Ecto neural progenitor cell (in vitro differentiated cells): Measurements from ENCODE around the gene MLLT3.
"Not testable (repeated sequence)": the region's sequence is repeated elsewhere in the genome, so short reads cannot be mapped to it uniquely, and the experiment has no call there.

ENCODE experiments used
- DNase-seq: peaks from one replicate; pipeline ENCODE4 v3.0.0-alpha.2; 2018; ENCODE audit warnings: low spot score

Gene MLLT3

DNA sequence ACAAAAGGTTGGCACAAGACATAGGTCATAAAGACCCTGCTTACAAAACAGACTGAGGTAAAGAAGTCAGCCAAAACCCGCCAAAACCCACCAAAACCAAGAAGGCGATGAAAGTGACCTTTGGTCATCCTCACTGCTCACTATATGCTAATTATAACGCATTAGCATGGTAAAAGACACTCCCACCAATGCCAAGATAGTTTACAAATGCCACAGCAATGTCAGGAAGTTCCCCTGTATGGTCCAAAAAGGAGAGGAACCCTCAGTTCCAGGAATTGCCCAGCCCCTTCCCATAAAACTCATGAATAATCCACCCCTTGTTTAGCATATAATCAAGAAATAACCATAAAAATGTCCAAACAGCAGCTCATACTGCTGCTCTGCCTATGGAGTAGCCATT, 27.7 kb downstream of the MLLT3 start:
- DNase-seq: no peak

DNA sequence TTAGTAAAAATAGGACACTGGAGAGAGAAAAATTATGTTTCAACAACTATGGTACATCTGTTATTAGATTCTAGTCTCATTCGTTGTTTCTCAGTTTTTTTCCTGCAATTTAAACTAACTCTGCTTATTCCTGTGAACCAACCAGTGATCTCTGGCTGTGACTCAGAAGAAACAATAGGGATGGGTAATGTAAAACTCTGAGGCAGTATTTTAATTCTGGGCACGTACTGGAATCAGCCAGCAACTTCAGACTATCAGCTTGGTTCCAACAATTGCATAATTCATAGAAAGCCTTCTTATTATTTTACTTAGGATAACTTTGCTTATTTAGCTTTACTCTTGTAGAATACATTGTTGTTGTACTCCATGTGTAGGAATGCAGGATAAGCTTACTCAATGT, 28.8 kb downstream of the MLLT3 start:
- no peak for DNase-seq

DNA sequence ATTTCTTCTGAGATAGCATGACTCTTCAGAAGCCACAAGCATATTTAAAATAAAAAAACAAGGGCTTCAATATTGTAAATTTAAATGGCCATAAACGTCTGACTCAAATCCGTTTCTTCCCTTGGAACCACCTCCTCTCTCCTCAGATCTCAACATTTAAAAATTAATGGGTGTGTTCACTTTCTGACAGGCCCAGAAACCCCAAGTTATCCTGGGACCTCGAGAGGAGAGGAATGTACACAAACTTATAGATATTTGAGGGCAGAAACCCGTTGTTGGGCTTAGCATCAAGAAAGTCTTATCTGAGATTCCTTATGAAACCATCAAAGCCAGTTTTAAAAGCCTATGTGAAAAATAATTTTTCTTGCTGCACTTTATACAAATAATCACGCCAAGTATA, 29.2 kb downstream of the MLLT3 start:
- no peak for DNase-seq

DNA sequence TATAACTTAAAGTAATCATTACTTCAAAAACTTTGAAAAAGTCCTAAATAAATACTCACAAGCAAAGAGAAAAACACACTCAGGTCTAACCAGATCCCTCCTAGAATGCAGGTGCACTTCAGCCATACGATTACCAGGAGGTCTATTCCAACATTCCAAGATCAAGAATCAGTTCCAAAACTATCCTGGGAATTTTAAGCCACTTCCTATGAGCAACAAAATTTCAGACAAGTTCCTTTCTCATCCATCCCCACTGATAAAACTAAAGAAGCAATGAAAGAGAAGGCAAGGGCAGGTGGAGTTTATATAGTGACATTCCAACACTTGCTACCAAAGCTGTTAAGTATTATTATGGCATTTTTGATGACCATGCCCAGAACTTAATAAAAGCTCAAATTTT, 29.6 kb downstream of the MLLT3 start:
- DNase-seq: no peak

DNA sequence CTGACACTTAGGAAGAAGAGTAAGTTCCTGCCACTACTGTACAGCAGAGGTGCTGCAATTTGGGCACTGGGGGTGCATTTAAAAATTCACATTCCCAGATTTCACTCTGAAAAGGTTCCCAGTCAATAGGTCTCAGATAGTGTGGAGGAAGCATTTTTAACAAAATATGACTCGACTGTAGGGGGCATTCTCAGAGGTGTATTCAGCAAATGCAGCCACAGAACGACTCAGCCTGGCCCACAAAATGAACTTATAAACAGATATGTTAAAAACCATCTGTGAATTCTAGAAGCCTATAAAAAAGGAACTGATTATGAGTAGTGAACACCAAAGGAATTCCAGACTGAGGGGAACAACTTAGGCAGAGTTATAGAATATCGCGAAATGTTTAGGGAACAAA, 31.1 kb downstream of the MLLT3 start:
- no peak for DNase-seq

DNA sequence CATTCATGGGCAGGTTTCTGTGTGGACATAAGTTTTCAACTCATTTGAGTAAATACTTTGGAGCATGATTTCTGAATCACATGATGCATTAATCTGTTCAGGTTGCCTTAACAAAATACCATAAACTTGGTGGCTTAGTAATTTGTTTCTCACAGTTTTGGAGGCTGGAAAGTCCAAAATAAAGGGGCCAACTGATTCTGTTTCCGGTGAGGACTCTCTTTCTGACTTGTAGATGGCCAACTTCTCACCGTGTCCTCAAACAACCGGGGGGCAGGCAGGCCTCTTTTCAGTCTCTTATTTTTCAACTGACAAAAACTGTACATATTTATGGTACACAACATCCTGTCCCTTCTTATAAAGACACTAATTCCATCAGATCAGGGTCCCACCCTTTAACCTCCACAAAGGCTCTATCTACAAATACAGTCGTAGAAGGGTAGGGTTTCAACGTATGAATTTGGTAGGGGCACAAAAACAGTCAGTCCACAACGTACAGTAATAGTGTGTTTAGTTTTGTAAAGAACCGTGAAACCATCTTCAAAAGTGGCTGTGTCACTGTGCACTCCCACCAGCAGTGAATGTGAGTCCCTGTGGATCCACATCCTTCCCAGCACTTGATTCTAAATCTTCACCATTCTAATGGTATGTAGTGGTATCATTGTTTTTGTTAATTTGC, 37.2 kb downstream of the MLLT3 start:
- DNase-seq: no peak

DNA sequence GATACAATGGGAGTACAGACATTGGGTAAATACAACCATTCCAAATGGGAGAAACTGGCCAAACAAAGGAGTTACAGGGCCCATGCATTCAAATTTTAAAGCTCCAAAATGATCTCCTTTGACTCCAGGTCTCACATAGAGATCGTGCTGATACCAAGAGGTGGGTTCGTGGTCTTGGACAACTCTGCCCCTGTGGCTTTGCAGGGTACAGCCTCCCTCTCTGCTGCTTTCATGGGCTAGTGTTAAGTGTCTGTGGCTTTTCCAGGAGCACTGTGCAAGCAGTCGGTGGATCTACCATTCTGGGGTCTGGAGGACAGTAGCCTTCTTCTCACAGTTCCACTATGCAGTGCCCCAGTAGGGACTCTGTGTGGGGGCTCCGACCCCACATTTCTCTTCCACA, 39.2 kb downstream of the MLLT3 start:
- DNase-seq: not testable (repeated sequence)

DNA sequence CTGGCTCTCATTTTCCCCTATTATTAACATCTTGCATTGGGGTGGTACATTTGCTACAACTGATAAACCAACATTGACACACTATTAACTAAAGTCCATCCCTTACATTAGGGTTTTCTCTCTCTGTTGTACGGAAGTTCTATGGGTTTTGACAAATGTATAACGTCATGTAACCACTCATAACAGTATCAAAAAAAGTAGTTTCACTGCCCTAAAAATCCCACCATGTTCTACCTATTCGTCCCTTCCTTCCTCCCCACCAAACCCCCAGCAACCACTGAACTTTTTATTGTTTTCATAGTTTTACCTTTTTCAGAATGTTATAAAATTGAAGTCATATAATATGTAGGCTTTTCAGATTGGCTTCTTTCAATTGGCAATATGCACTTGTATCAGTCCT, 40.1 kb downstream of the MLLT3 start:
- no peak for DNase-seq

DNA sequence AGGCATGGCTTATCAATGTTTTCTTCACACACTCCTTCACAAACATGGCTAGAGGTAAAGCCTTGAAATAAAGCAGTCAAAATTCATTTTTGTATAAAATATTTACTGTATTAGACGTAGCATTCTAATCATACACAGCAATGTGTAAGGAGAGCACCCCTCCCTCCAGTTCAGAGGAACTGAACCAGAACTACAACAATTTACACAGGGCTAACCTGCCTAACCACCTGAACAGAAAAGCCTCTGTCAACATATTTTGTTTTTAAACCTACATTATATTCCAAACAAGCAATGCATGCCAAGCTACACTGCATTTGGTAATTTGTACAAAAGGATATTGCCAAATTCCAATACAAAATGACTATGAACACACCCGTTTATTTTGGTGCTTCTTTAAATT, 41.6 kb downstream of the MLLT3 start:
- no peak for DNase-seq

DNA sequence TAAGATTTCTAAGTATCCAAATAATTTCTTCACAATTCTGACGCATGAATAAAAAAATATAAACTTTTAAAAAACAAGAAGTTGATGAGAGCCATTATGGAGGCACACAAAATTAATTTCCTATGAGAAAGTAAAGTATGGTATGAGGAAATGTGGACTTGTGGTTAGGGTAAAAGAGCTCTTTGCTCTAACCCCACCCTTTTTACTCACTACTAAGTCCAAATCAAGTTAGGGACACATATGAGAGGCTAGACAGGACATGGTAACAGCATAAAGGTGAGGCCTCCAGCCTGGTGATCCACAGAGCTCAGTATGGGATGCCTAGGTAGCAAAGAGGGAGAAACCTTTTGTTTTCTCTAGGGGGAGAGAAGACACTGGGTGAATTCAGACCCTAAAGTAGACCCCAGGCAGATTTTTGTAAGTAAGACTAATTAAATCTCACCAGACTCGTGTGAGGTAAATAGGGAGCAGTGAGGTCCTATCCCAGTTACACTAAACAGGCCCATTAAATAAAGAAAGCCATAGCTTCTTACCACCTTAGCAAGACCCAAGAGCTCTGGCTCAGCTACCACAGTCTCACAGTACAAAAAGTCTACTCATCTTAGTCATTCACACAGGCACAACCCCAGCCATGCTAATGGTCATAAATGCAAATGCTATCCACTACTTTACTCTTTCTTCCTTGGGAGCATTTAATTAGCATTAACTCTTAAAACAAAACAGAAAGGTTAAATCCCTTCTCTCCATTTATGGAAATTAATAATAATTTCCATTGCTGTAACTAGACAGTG, 42.6 kb downstream of the MLLT3 start:
- DNase-seq: no peak

DNA sequence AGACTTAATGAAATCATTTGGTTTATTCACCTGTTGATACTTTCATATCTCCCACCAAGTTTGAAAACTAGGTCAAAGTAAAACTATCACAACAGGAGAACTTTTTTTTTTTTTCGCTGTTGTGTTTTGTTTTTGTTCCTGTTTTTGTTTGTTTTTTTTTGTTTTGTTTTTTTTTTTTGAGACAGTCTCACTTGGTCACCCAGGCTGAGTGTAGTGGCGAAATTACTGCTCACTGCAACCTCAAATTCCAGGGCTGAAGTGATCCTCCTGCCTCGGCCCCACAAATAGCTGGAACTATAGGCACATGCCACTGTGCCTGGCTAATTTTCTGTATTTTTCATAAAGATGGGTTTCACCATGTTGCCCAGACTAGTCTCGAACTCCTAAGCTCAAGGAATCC, 49.3 kb downstream of the MLLT3 start:
- DNase-seq: no peak

DNA sequence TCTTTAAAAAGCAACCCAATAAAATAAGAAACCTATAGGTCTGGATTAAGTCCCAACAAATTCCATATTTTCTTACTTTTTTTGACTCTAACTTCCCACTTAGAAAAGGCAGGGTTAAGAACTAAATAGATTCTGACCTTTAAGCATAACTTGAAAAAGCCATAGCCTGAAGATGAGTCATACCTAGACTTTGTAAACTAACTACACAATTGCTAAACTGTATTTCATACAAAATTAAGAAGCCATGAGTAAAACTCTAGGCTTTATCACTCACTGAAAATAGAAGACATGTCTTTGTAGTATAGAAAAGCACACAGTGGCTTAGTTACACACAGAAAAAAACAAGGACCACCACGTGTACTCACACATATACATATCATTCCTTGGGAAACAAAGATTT, 51.5 kb downstream of the MLLT3 start:
- DNase-seq: no peak

DNA sequence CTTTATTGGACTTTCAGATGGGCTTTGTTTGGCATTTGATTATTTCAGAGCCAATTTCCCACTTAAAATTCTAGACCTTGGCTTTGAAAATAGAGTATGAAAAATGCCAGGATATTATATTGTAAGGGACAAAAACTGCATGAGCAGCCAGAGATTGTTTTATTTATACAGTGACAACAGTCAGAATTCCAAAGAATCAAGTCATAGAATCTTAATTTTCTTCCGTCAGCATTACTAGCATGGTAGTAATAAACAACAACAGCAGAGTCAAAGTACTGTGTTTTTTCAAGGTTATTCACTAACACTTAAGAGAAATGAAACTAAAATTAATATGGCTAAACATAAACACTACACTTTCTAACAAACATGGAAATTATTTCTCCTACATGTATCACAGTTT, 52.2 kb downstream of the MLLT3 start:
- DNase-seq: no peak

DNA sequence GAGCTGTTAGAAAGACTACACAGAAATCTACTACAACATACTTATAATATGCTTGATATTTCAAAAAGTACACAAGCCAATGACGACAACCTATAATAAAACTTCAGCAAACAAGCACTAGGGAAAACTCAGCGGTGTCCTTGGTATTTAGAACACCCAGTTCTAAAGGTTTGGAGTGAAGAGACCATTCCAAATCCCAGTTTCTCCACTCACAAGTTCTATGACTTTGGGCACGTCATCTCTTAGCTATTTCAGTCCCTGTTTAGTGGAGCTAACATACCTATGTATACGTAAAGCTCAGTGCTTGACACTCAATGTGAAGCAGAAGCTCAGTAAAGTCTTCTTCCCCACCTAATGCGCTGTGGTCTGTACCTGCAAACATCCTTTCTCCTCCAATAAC, 52.8 kb downstream of the MLLT3 start:
- DNase-seq: no peak

DNA sequence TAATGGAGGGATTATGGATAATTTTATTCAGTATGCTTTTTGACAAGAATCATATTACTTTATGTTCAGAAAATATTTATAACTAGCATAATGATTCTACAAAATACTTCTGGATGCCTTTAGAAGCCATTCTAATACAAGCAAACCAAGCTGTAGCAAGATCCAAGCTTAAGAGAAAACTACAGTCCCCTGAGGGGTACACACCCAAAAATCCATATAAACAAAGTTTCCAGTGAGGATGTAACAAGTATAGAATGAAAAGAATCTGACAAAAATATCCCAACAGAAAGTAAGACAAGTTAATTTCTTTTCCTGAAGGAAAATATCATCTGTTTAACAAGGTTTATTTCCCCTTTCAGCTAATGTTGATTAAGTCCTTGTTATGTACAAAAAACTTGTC, 53.9 kb downstream of the MLLT3 start:
- DNase-seq: no peak

DNA sequence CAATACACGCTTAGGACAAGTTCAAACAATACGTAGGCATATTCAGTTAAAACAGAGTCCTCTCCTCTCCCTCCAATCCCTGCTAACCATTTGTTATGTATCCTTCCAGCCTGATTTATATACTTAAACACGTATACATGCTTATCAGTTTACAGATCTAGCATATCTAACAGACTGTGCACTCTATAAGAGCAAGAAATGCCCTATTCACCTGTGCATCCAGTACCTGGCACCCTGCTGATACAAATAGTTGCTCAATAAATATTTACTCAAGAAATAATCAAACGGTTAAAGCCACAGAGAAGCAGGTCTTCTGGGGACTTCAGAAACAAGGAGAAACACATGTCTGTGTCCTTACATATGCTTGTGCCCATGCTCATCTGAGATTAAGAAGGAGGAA, 55.9 kb downstream of the MLLT3 start:
- no peak for DNase-seq

DNA sequence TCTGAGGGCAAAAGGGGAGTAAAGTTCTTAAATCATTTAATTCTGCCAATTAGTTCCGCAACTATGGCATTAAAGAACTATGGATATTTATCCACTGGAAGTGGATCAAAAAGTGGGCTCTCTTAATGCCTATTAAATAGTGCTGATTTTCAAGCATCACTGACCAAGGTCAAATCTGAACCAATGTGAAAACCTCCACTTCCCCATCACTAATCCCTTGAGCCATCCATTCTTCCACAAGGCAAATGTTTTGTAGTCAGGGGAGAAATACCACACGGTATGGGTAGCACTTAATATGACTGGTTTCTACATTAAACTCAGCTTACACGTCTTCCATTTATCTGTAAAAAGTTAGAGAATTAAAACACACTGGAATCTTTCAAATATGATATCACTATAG, 57.6 kb downstream of the MLLT3 start:
- DNase-seq: no peak

DNA sequence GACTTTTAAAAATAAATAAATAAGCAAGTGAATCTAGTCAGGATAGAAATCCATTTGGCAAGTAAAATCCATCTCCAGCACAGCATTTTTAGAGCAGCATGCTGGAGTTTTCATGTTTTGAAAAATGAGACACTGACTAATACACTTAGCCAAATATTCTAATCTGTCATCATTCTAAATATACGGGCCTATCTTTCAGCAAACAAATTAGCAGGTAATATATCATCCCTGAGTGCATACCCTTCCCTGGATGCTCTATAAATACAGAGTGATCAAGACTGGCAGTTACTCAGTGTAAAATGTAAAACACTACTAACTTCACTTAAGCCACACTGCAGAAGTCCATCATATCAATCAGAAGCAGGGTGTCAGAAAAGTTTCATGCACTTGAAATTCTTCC, 58.4 kb downstream of the MLLT3 start:
- DNase-seq: no peak

DNA sequence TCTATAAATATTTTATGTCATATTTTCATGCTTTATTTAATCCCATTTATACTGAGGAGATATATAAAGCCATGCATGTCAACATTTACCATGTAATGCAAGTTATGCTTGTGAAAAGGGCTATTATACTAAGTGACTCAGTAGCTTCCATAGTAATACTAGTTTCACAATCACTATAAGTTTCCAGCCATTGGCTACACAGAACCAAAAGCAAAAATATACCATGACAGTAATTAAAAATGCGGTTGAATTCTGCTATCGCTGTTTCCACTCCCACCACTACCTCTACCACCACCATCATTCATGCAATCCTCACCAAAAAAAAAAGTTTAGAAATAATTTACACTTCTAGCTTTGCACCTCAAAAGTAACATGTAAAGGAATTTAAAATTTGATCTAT, 60.2 kb downstream of the MLLT3 start:
- no peak for DNase-seq

DNA sequence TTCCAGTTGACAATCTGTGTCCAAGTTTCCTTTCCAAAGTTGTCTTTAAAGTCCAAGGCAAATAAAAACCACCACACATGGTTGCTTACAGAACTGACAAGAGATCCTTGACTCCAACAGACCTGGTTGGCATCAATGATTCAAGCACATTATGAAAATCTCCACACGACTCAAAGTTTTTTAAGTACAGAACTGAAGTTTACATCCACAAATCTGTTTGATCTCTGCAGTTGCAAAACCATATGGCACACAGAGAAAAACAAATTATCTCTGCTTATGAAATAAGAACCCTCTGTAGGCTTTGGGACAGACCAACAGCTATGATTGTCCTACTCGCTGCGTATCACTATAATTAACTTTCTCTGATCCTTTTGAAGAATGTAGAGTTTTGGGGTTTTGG, 60.8 kb downstream of the MLLT3 start:
- no peak for DNase-seq

DNA sequence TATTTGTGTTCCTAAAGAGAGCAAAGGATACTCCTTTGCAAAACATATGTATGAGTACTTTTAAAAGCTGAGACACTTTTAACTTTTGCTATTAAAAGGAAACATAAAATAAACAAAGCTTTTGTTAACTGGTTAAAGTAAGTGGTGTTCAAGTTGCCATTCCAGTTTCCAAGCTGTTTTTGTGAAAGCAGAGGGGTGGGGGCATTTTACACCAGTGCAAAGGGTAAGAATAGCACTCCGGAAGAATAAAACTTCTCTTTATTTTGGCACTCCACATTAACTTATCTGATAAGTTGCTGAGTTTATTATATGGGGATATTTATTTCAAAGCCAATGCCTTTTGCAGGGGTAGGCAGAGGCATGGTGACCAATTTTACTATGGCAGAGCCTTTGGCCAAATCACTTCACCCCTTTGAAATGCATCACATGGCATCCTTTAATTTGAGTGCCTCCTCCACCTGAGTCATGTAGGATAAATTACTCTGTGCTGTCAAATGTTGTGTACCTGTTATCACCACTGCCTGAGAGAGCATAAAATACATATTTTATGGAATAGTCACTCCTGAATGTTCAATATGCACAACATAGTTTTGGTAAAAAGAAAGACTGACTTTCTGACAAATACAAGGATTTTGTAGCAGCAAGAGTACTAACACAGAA, 62.9 kb downstream of the MLLT3 start:
- no peak for DNase-seq

DNA sequence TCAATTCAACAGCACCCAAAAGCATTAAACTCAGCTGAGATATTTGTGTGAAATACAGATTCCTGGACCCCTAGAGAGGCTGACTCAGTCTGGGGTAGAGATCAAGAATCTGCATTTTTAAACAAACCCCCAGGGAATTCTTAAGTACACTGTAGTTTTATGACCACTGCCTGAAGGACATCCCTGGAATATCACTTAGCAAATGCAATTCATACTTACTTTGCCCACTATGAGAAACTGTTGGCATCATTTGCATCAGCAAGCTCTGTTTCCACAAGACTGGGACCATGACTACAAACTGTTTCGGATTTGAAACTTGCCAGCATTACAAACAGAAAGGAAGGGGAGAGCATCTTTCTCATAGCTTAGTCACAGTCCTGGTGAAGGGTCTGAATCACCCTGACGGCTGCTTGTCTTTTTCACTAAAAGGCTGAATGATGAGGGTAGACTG, 63.7 kb downstream of the MLLT3 start:
- no peak for DNase-seq

DNA sequence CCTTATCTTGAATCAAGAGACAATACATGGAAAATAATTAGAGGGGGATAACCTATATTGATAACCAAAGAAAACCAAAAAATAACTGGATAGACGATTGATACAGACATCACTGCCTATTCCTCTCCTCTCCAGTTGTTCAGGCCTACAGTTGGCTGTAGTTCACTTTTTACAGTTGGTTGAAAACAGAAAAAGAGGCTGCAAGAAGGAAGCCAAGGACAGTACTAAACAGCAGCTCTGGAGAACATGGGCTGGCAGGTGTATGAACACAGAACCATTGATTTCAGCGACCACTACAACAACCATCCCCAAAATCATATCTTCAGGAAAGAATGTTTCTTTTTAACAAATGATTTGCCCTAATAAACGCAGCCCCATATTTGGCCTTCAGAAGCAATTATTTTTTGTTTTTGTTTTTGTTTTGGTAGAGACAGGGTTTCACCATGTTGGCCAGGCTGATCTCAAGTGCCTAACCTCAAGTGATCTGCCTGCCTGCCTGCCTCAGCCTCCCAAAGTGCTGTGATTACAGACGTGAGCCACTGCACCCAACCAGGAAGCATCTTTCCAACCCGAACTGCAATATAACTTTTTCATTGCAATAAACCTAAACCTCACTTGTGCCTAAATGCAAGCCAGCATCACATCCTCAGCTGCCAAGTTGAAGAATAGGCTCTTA, 64.3 kb downstream of the MLLT3 start:
- no peak for DNase-seq
